DMS79 treated with DMSO at 0.1 percent for 48 hours (cell line): Measurements from ENCODE around the gene BMP5.

Experiments used
- DNase-seq: peaks from one replicate; lab custom pipeline; 2025; lab: John Stamatoyannopoulos, UW

The BMP5 gene

DNA sequence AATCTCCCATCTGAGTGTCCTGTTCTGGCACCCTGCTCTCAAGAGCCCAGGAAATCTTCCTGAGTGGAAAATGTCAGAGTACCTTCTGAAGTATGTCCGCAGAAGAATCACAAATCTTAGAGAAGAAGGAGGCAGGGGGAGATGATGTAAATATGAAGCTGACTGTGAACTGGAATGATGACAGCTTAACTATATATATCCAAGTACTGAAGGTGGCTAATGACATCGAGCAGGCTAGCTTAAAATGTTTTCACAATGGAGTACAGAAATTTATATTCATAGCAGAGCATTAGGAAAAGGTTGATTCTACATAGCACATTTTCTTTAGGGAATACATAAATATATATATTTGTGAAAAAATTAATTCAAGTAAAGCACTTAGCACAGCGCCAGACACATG lies 64.3 kb downstream of the BMP5 start:
- no peak for DNase-seq

DNA sequence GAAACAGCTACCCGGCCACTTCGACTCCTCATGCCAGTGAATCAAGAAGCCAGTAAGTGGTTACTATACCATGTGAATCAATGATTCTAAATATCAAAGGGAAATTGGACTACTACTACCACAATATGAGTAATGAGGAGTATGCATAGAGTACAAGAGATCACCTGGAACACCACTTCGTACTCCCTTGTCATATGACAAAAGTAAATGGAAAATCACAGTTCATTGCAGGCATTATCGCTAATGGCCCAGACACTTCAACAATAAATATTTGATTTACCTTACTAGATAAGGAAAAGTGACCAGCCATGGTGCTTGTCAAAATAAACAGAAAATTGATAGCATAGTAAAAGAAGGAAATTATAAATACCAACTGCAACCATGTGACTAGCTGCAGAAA lies 73.1 kb downstream of the BMP5 start:
- DNase-seq = no peak

DNA sequence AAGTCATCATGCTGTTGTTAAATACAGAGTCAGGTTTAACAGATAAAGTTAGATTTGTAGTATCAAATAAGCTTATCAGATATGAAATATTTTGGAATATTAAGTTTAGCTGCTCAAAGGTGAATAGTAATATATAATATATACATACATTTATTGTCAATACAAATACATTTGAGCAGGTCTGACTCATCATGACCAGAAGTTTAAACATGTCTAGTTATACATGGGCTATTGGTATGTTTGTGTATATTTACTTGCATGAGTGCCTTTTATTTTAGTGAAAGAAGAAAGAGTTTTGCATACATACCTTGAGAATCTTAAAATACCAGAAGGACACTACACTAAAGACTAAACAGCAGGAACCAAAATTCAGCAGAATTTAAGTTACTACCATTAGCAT lies 76.8 kb downstream of the BMP5 start:
- DNase-seq = no peak

DNA sequence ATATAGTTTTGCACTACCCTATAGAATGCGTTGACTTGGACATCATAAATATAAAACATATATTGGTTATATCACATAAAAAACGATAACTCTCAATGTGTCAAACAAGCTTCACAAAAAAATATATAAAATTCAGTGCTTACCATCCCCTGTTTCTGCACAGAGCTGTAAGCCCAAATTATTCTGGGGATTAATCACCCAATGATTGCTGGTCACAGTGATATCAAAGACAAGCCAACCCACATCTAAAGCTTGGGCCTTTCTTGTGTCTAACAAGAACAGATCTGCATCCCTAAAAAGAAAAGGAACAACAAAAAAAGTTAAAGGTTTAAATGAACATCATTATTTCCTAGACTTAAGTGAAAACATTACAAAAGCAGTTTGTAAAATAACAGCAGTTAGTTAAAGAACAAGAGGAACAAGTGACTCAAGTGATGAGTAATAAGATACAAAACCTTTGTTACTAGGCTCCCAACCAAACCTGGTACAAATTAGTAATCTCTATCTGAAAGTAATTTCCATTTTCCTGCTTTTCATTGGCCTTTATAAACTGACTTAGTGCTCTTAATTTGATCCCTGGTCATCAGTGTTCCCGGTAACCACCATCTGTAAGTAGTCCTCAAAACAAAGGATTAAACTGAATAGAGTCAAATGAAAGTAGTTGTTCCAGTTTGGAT lies 81.1 kb downstream of the BMP5 start:
- no peak for DNase-seq

DNA sequence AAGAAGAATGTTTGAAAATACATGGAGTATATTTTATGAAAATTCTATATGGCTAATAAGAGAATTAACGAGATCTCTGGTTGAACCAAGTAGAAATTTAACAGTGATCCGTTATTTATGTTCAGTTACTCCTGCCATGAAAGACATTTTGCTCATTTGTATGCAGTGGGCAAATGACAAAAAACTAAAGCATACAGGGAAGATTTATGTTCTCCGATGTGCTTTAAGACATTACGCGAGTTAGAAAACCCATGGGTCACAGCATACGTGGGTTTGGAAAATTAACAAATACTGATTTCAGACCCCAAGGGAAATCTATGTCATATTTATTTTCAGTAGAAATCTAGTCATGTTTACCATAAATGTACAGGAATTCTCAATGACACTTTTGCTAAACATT lies 90.1 kb downstream of the BMP5 start:
- DNase-seq = no peak

DNA sequence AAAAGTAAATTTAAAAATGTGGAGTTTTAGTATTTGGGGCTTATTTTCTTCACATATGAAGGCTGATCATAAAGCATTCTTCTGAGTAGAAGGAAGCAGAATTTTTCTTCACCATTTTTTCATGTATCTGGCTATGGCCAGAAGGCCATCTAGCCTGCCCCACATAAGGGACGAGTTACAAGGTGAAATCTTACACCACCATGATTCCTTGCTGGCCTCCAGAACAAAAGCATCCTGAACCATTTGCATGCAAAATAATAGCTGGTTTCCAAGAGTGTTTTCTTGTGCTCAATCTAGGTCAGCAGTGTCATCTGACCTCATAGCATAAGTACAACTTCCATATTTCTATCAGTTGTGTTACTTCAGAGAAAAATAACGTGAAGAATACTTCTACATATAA lies 93.1 kb downstream of the BMP5 start:
- DNase-seq = no peak

DNA sequence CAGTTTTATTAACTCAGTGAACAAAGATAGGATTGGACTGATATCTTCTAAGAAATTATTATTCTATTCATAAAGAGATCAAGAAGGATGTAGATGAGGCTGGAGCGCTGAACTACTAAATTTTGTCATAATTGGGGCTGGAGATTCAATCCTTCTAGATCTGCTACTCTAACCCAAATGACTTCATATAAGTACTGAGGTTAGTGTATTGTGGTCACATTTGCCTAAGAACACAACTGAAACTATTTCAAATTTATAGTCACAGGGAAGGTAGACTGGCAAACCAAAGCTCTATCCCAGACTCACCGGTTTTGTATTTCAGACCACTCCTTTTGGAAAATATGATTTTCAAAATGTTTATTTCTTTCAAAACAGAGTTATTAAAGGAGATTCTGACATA lies 96.7 kb downstream of the BMP5 start:
- DNase-seq = no peak

DNA sequence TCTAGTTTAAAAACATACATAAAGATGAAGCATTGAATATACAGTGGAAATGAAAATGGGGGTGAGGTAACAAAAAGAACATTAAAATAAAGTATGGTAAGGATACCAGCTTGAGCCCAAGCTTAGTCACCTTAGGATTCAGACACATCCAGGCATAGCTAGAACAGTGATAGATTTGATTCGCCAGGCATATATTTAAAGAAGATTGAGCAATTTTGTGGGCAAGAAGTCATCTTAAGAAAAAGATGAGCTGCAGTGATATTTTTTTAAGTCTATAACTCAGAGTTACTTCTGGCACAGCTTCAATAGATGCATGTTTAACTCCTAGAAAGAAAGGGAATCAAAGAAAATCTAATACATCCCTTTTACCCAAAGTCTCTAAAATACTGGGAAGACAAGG lies 97.9 kb downstream of the BMP5 start:
- no peak for DNase-seq

DNA sequence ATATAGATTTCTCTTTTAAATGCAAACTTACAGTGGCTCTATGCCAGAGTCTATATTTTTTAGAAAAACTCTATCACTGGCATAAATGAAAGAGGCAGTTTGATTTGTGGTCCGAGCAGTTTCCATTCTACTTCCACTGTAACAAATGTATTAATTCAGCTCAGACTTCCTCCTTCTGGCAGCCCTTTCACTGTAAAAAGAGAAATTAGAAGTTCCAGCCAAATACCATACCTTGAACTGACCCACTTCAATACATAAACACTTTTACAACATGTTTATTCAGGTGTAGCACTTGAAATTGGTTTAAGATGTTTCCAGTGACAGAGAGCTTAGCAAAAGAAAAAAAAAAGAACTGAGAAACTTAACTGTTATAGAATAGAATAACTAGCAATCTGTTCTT lies 99.3 kb downstream of the BMP5 start:
- peak; percentile 56 for DNase-seq

DNA sequence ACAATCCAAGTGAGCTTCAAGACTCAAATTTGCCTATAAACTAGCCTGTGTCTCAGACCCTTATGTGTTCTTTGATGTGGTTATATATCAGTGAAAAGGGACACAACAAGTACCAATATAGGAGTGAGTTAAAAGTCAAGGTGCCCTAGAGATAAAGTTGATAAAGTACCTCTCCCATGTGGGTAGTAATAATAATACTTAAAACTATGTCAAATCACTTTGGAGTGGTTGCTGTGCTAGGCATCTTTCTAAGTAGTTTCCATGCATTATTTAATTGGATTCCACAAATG lies 100.4 kb downstream of the BMP5 start:
- DNase-seq = peak; percentile 77

DNA sequence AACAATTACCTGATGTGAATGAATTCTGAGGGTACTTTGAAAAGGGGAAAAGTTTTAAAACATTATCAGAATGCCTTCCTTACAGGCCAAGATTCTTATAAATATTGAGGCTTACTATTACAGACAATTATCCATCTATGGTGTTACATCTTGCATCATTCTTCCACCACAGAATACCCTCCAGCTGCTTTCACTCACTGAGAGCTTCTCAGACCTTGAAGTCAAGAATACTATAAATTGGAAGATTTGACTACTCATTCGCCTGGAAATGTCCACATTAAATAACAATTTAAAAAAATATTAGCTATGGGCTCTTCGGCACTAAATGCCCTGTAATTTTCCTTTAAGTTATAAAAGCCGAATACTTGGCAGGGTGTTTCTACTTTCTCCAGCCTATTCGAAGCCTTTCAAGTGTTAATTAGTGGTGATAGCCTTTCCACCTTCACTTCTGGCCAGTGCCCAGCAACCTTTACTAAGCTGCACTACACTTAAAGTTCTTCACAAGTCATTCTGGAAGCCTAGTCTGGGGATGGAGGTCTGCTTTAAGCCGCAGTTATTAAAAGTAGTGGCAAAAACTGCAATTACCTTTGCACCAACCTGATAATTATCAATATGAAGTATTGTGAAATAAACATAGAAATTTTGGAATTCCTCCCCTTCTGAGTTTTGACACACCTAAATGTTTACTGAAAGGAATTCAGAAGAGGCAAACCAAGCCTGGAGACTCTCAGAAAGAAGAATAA lies 100.9 kb downstream of the BMP5 start:
- peak; percentile 77 for DNase-seq

DNA sequence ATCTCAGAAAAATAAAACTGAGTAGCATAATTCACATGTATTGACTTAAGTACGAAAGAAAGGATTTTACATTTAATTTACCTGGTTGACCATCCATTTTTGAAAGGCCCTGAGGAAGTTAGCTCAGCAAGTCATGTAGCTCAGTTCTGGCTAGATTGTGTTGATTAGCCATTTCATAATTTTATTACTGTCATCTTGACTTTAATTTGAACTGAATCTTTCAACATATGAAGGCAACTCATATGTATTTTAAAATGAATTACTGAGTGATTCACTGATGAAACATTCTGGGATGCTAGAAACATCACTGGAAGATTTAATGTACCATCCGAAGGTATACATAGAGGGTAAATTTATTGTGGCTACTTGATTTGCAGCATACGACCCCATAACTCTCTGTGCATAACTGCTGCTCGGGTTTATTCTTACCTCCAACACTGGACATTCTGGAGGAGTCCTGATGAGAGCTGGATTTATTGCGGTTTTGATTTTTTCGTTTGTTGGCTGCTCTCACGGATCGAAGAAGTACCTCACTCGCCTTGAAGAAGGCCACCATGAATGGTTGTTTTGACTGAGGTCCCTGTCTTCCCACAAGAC lies 101.7 kb downstream of the BMP5 start:
- no peak for DNase-seq

DNA sequence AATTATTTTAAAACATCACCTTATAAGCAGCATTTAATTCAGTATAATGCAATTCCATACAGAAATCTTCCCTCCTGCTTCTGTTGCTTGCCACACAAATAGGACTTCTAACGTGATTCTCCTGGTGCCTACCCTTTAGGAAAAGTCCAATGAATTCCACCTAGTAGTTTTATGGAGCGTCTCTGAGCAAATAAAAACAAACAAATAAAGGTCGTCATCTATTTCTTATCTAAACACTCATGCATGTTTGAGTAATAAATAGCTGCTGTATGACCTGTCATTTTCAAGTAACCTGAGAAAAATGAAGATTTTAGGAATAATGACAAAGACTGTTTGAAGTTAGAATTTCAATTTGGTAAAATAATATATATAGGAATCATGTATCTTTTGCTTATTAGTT lies 102.7 kb downstream of the BMP5 start:
- DNase-seq = peak; percentile 24

DNA sequence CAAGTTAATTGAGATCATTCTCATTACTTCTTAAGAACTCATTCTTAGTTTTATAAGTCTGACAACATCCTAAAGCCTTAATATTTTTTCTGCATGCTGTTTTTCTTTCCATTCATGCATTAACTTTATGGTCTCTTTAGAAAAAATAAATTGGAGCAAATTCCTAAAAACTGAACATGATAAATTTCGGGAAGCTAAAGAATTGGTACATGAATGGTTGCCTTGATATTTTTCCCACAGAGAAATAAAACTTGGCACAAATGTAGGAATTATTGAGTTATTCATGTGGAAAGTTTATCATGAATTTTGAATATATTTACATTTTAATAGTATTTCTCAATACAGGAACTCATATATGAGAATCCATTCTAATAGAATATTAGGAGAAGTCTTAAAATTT lies 115.9 kb downstream of the BMP5 start:
- DNase-seq = no peak

DNA sequence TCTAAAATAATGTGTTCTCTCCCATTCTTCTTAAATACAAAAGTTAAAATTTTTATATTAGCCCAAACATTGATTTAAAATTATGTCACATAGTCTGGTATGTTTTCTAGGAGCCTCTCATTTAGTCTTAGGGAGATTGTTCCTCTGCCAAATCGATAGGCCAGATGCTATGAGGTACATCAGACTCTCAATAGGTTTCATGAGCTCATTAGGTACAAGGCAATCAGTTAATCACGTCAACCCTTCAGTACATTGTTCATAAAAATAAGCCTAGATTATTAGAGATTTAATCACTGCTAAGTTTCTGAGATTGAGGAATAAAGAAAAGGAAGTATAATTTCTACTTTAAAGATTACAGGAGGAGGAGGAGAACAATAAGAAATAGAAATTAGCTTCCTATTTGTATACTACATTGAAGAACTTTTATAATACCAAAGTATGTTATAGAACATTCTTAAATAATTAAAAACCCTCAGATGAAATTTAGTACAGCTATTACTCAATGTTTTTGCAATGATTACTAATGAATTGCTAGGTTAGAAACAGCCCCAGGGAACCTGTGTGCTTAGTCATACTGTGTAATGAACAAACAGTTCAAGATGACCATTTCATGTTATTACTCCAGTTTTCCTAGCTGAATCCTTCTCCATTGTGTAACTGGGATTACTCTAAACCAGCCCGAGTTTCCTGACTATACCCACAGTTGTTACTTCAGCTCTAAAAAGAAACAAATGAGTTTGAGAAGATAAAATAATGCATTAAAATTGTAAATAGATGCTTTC lies 117.0 kb downstream of the BMP5 start:
- no peak for DNase-seq

DNA sequence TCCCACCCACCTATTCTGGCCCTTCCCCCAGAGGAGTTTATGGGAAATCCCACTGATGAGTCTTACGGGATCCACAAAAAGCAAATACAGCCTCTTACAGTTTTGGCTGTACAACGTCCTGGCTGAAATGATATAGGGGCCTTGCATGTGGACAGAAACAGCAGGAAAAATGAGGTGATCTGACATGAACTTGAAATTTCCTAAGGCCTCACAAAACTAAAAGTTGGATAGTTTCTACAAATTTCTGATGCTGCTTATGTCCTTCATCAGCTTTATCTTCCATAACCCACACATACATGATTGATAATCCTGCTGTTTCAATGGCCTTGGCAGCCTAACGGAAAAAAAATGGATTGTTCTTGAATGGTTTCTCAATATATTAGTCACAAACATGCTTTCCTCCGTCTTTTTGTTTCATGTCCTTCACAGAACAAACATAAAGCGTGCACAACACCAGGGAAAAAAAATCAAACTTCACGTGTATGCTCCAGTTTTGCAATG lies 118.8 kb downstream of the BMP5 start:
- DNase-seq = no peak

DNA sequence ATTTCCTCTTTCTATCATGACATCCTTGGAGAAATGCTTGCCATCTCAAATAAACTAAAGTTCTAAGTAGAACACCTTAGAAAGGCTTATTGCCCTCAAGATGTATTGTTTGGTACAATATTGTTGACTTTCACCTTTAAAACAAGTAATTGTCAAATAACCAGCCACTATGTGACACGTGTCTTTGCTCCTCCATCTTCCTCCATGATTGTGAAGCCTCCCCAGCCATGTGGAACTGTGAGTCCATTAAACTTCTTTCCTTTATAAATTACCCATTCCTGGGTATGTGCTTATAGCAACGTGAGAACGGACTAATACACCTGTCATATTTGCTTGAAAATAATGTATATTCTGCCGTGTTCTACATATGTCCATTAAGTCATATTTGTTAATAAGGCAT lies 126.5 kb downstream of the BMP5 start:
- DNase-seq = no peak

DNA sequence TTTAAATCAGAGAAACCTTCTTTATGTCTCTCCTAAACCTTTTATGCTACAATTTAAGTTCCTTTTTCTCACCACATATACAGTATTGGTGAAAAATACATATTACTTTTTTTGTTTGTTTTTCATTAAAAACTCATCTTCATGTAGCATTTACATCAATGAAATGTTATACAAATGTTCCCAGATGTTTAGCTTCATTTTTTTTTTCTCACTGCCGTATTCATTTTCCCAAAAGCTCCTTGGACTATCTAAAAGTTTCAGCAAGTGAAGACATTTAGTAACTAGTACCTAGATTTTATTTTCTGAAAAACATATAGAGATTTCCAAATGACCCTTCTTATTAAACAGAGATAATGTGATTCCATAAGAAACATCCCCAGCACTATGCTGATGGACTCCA lies 128.9 kb downstream of the BMP5 start:
- DNase-seq = no peak

DNA sequence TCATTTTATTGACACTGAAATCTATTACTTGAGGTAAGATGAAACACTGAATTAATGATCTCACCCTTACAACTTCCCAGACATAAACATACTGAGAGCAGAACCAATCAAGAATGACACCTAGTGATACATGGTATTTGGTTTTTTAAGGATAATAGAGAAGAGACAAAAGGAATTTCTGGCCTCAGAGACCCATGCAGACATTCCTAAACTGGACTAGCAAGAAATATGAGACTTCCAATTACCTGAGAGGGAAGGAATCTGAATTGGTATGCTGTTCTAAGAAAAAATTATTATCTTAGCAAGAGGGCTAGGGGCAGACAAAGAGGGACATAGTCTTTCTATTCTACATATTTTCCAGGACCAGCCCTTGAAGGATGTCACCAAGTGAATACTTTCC lies 141.1 kb downstream of the BMP5 start:
- no peak for DNase-seq

DNA sequence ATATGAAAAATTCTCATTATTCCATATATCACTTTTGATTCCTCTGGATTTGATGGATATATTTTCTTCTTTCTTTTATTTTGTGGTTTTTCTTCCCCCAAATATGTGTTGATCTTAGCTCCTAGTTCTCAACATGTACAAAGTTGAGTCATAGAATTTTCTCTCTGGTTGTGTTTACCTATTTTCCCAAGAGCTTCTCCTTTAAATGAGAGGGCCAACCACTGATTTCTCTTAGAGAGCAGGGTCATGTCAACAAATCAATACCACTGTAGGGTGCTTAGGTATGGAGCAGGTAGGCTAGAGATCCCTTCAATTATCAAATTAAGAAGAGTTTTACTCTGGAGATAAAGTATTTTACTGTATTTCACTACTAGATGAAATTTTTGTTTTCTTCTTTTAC lies 145.7 kb downstream of the BMP5 start:
- DNase-seq = no peak

DNA sequence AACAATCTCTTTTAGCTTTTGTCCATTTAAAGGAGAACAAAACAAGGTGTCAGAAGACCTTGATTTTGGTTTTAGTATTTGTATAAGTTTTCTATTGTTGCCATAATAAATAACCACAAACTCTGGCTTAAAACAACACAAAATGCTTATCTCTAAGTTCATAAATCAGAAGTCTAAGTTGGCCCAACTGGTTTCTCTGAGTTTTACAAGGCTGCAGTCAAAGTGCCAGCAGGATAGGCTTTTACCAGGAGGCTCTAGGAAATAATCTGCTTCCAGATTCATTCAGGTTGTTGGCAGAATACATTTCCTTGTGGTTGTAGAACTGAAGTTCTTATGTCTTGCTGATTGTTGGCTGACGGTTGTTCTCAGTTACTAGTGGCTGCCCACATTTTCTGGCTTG lies 149.2 kb downstream of the BMP5 start:
- DNase-seq = no peak

DNA sequence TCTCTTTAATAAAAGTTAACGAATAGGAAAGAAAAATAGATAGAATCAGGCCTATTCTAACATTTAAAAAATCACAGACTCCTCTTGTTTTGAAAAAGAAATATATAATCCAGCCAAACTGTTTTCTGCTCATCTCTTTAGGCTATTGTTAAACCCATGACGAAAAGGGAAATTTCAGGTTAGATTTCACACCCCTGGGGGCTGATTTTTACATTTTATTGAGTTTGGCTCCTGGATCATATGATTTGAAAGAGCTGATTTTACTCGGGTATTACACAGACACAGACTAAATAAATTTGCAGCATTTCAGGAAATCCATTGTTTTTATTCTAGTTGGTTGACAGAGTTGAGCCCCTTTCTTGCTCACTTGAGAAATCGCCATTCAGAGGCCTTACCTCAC lies 160.6 kb downstream of the BMP5 start:
- no peak for DNase-seq

DNA sequence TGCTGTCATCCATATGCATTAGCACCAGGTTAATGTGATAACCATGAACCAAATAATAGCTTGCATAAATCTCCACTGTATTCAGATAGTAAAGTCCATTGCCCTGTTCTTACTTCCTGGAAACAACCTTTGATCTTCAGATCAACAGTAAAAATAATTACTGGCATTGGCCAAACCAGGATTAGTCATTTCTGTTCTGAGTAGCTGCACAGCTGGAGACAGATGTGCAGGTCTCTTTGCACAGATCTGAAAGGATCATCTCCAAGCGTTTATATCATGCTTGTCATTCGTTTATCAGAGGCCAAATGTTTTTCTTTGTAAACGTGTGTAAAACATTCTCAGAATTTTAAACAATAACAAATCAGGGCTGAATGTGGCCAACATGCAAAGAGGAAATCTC lies 162.0 kb downstream of the BMP5 start:
- no peak for DNase-seq
